H1 (cell line): ENCODE measurements around the gene STOML1. TPM values are rescaled to one million over a fixed set of nuclear protein-coding genes. Genes with fewer than 3 reads are reported as not detected.

Experiments used
- CTCF ChIA-PET: fragments of 300-600 bp; sonication (Branson Sonifier 250); formaldehyde crosslinking; loops from one replicate; lab custom pipeline; 2021; ENCODE audit not compliant: partially characterized antibody; lab: Charles Lee
- POLR2A ChIA-PET: fragments of 300-600 bp; sonication (Branson Sonifier 250); formaldehyde crosslinking; loops from one replicate; lab custom pipeline; 2021; ENCODE audit warnings: inconsistent platforms; ENCODE audit not compliant: partially characterized antibody; lab: Charles Lee
- DNase-seq, 2 experiments: peaks; one replicate each; pipeline versions ENCODE4 v3.0.0 to v3.0.0-alpha.2; 2010 to 2022; ENCODE audit warnings: low spot score in 2 of 2, low read depth in 1 of 2, mixed read lengths in 1 of 2
- FAIRE-seq: peaks from 2 replicates; lab custom pipeline; 2011; peaks lifted over from hg19 to GRCh38; lab: Jason Lieb, UNC
- H2AFZ ChIP-seq: 2 replicates; pipeline ENCODE4 v1.8.1; 2012; ENCODE audit warnings: low read length, inconsistent platforms
- H2AK5ac ChIP-seq: 2 replicates; pipeline ENCODE4 v1.6.1; 2013; ENCODE audit warnings: low read depth, low read length
- H2BK120ac ChIP-seq: replicated peaks from 2 replicates; pipeline ENCODE3; 2013; ENCODE audit warnings: low read depth, low read length, inconsistent platforms
- H2BK12ac ChIP-seq: 2 replicates; pipeline ENCODE4 v1.6.1; 2013; ENCODE audit warnings: low read depth, low read length
- H2BK15ac ChIP-seq: 2 replicates; pipeline ENCODE4 v1.6.1; 2013; ENCODE audit warnings: low read length
- H2BK20ac ChIP-seq: 2 replicates; pipeline ENCODE4 v1.6.1; 2013; ENCODE audit warnings: low read length
- H2BK5ac ChIP-seq: 2 replicates; pipeline ENCODE4 v1.6.1; 2013; ENCODE audit warnings: low read depth, low read length
- H3K14ac ChIP-seq: 2 replicates; pipeline ENCODE4 v1.6.1; 2013; ENCODE audit warnings: inconsistent platforms; ENCODE audit not compliant: insufficient read length
- H3K18ac ChIP-seq: 2 replicates; pipeline ENCODE4 v1.6.1; 2013; ENCODE audit warnings: low read length; ENCODE audit errors: extremely low read depth
- H3K23ac ChIP-seq: 2 replicates; pipeline ENCODE4 v1.6.1; 2013; ENCODE audit warnings: inconsistent platforms; ENCODE audit not compliant: insufficient read length
- H3K23me2 ChIP-seq: 2 replicates; pipeline ENCODE4 v1.6.1; 2013; ENCODE audit warnings: low read depth, low read length
- H3K27ac ChIP-seq: 2 replicates; pipeline ENCODE4 v1.6.1; 2011; ENCODE audit warnings: low read depth, low read length, inconsistent platforms
- H3K27me3 ChIP-seq, 4 experiments: replicated peaks in 1 of 4; 1 replicate in 1 of 4; 2 replicates in 3 of 4; pipeline versions ENCODE4 v1.6.1 to v1.8.1; 2011 to 2013; ENCODE audit warnings: low read length in 3 of 4, mild to moderate bottlenecking in 3 of 4, inconsistent platforms in 2 of 4, mixed read lengths in 2 of 4, moderate library complexity in 1 of 4; ENCODE audit not compliant: control insufficient read depth in 3 of 4, insufficient read depth in 3 of 4; ENCODE audit errors: extremely low read depth in 1 of 4
- H3K36me3 ChIP-seq, 4 experiments: 2 replicates each; pipeline versions ENCODE4 v1.6.1 to v1.8.1; 2011 to 2013; ENCODE audit warnings: mild to moderate bottlenecking in 4 of 4, low read length in 3 of 4, moderate library complexity in 2 of 4, control low read depth in 1 of 4, inconsistent platforms in 1 of 4; ENCODE audit not compliant: insufficient read depth in 4 of 4, control insufficient read depth in 2 of 4
- H3K4ac ChIP-seq: replicated peaks from 2 replicates; pipeline ENCODE3; 2013; ENCODE audit warnings: low read length, low read depth, mixed read lengths, inconsistent platforms; ENCODE audit not compliant: insufficient read length
- H3K4me1 ChIP-seq, 4 experiments: replicated peaks in 1 of 4; 1 replicate in 1 of 4; 2 replicates in 3 of 4; pipeline versions ENCODE4 v1.6.1 to v1.8.1; 2011 to 2013; ENCODE audit warnings: low read length in 3 of 4, inconsistent platforms in 2 of 4, mixed read lengths in 1 of 4; ENCODE audit not compliant: insufficient read depth in 4 of 4, control insufficient read depth in 3 of 4
- H3K4me2 ChIP-seq, 2 experiments: 2 replicates each; pipeline versions ENCODE4 v1.6.1 to v1.8.1; 2011 to 2013; ENCODE audit warnings: low read depth in 2 of 2, low read length in 2 of 2, control low read depth in 1 of 2, inconsistent platforms in 1 of 2, mild to moderate bottlenecking in 1 of 2; ENCODE audit not compliant: insufficient read depth in 1 of 2
- H3K4me3 ChIP-seq, 4 experiments: fragments of 200-600, 300-600 bp in 1 of 4; sonication (generic), shearing (Covaris generic), sonication (Bioruptor Twin) in 1 of 4; 2 replicates each; pipeline versions ENCODE4 v1.5.1 to v1.8.1; 2011 to 2016; ENCODE audit warnings: low read length in 4 of 4, low read depth in 3 of 4, control low read depth in 2 of 4, inconsistent platforms in 2 of 4, mild to moderate bottlenecking in 2 of 4, mixed read lengths in 1 of 4, moderate library complexity in 1 of 4; ENCODE audit not compliant: insufficient read depth in 2 of 4; ENCODE audit errors: extremely low read depth in 1 of 4
- H3K56ac ChIP-seq: replicated peaks from 2 replicates; pipeline ENCODE3; 2013; ENCODE audit warnings: low read depth, mild to moderate bottlenecking, mixed read lengths, low read length, inconsistent platforms; ENCODE audit not compliant: insufficient read length
- H3K79me1 ChIP-seq: 2 replicates; pipeline ENCODE4 v1.6.1; 2013; ENCODE audit warnings: low read depth, low read length, control low read depth
- H3K79me2 ChIP-seq, 2 experiments: 2 replicates each; pipeline versions ENCODE4 v1.6.1 to v1.8.1; 2012 to 2013; ENCODE audit warnings: low read length in 2 of 2, mild to moderate bottlenecking in 2 of 2, inconsistent platforms in 1 of 2; ENCODE audit not compliant: insufficient read depth in 2 of 2, control insufficient read depth in 1 of 2
- H3K9ac ChIP-seq, 4 experiments: replicated peaks in 1 of 4; 1 replicate in 1 of 4; 2 replicates in 3 of 4; pipeline versions ENCODE4 v1.6.1 to v1.8.1; 2011 to 2013; ENCODE audit warnings: low read depth in 3 of 4, low read length in 3 of 4, control low read depth in 2 of 4, mild to moderate bottlenecking in 2 of 4, moderate library complexity in 2 of 4, inconsistent platforms in 1 of 4; ENCODE audit errors: extremely low read depth in 1 of 4
- H3K9me3 ChIP-seq, 2 experiments: 2 replicates each; pipeline versions ENCODE4 v1.6.1 to v1.8.1; 2012 to 2013; ENCODE audit warnings: mild to moderate bottlenecking in 2 of 2, moderate library complexity in 2 of 2, control low read depth in 1 of 2, inconsistent platforms in 1 of 2, low read depth in 1 of 2, low read length in 1 of 2, mixed read lengths in 1 of 2; ENCODE audit not compliant: insufficient read depth in 2 of 2
- H4K20me1 ChIP-seq, 2 experiments: replicated peaks in 1 of 2; 2 replicates each; pipeline versions ENCODE3 to v1.8.1; 2011 to 2013; ENCODE audit warnings: inconsistent platforms in 2 of 2, low read length in 2 of 2, mild to moderate bottlenecking in 1 of 2; ENCODE audit not compliant: insufficient read depth in 2 of 2, control insufficient read depth in 1 of 2
- H4K5ac ChIP-seq: 2 replicates; pipeline ENCODE4 v1.6.1; 2013; ENCODE audit warnings: low read length, low read depth, mixed read lengths, inconsistent platforms; ENCODE audit not compliant: insufficient read length
- H4K8ac ChIP-seq: 2 replicates; pipeline ENCODE4 v1.8.0; 2013; ENCODE audit warnings: mild to moderate bottlenecking, moderate library complexity, low read length, inconsistent platforms; ENCODE audit not compliant: insufficient read depth; ENCODE audit errors: extremely low read depth
- H4K91ac ChIP-seq: replicated peaks from 2 replicates; pipeline ENCODE3; 2013; ENCODE audit warnings: low read length, mixed read lengths, inconsistent platforms; ENCODE audit not compliant: insufficient read length
- CREB1 ChIP-seq: IDR thresholded peaks from 2 replicates; pipeline ENCODE4 v1.6.1; 2012; ENCODE audit warnings: inconsistent platforms
- GTF2F1 ChIP-seq: IDR thresholded peaks from 2 replicates; pipeline ENCODE4 v1.6.1; 2012; ENCODE audit warnings: low read depth, low read length, improper control_type of control experiment, borderline replicate concordance
- JUND ChIP-seq: IDR thresholded peaks from 2 replicates; pipeline ENCODE4 v1.6.1; 2011; ENCODE audit warnings: mild to moderate bottlenecking, improper control_type of control experiment, low read length
- KDM4A ChIP-seq: IDR thresholded peaks from one replicate; pipeline ENCODE4 v1.7.1; 2012; ENCODE audit warnings: low read depth, mild to moderate bottlenecking, moderate library complexity, low read length, inconsistent platforms; ENCODE audit not compliant: severe bottlenecking
- POLR2A ChIP-seq, 2 experiments: IDR thresholded peaks; 1 replicate in 1 of 2; 2 replicates in 1 of 2; pipeline ENCODE4 v1.6.1; 2011; ENCODE audit warnings: low read depth in 2 of 2, low read length in 2 of 2, mild to moderate bottlenecking in 2 of 2; ENCODE audit errors: control extremely low read depth in 1 of 2
- SIN3A ChIP-seq, 2 experiments: IDR thresholded peaks in 1 of 2; conservative IDR thresholded peaks in 1 of 2; 2 replicates each; pipeline ENCODE4 v1.6.1; 2011 to 2012; ENCODE audit warnings: low read length in 2 of 2, improper control_type of control experiment in 1 of 2, low read depth in 1 of 2, mild to moderate bottlenecking in 1 of 2
- TAF1 ChIP-seq: IDR thresholded peaks from 2 replicates; pipeline ENCODE4 v1.6.1; 2011; ENCODE audit warnings: mild to moderate bottlenecking, low read depth, low read length
- YY1 ChIP-seq: IDR thresholded peaks from 2 replicates; pipeline ENCODE4 v1.6.1; 2011; ENCODE audit warnings: low read depth, mild to moderate bottlenecking, low read length
- WGBS, 2 experiments: shearing (Covaris generic) in 1 of 2; methylation state at CpG; one replicate each; pipeline versions ENCODE4 v1.1.6 to v1.1.7; 2013 to 2015; ENCODE audit warnings: low lambda C conversion rate in 2 of 2, mixed read lengths in 2 of 2, inconsistent platforms in 1 of 2, low coverage in 1 of 2, missing lambda C conversion rate in 1 of 2; ENCODE audit not compliant: insufficient replicate concordance in 2 of 2, insufficient coverage in 1 of 2, insufficient read length in 1 of 2; ENCODE audit errors: extremely low coverage in 1 of 2, missing lambda C conversion rate in 1 of 2; 5-methylcytosine and 5-hydroxymethylcytosine counted together
- polyA plus RNA-seq, 7 experiments: library from polyadenylated mRNA; depleted of rRNA in 3 of 7; stranded (reverse) in 5 of 7; unstranded in 2 of 7; fragments of >200 nt in 5 of 7; fragments of 200-250 nt in 2 of 7; gene quantifications; 1 replicate in 5 of 7; 2 replicates in 1 of 7; 4 replicates in 1 of 7; pipeline versions ENCODE4 v1.2.1 to v1.2.3, GENCODE V29; 2011 to 2013; ENCODE audit warnings: missing spikeins in 2 of 7, mixed read lengths in 2 of 7
- total RNA-seq: library from RNA; stranded (reverse); fragmentation: NEBNext Ultra II Directional; extraction: Animal tissue kit (Norgen Biotek cat#: 25700); gene quantifications from 2 replicates; pipeline ENCODE4 v1.2.1, GENCODE V29; 2021
- TF ChIP-seq, protein P1 (sequence below): IDR thresholded peaks from 2 replicates; pipeline ENCODE4 v1.6.1; 2012; ENCODE audit warnings: inconsistent platforms
- TF ChIP-seq, protein P2 (sequence below), 3 experiments: IDR thresholded peaks; 1 replicate in 2 of 3; 2 replicates in 1 of 3; pipeline versions ENCODE4 v1.5.1 to v1.6.1; 2011; ENCODE audit warnings: low read length in 3 of 3, mild to moderate bottlenecking in 3 of 3, inconsistent platforms in 2 of 3, low read depth in 1 of 3, moderate library complexity in 1 of 3; ENCODE audit not compliant: insufficient read depth in 1 of 3; ENCODE audit errors: control extremely low read depth in 1 of 3

Gene STOML1
- total and polyA plus RNA-seq, 2 of the 8 experiments (the other 6 are each of a cell fraction or from before 2014, with no cell fraction given), result 2.6 to 3.2 TPM

DNA sequence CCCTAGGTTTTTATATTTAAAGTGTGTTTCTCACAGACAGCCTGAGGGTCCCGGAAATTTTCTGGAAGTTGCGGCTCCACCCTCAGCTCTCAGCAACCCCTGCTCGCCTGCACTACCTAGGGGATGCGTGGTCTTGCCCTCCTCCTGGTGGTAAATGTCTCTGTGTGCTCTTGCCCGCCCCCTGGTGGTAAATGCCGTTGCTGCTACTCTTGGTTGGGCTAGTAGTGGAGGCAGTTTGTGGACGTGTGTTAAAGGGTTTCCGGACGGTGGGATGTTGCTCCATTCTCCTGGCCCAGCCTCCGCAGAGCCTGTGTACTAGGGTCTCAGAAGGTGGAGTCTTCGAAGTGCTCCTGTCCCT is 27.4 kb downstream of the STOML1 start:
- peak overlapping the region; percentile 75 for H4K91ac ChIP-seq
- no peaks in the 10 kb centered on the region for H3K23me2 ChIP-seq
- H4K8ac ChIP-seq, result peak overlapping the region; percentile 36
- H2AK5ac ChIP-seq, result no peak overlapping the region
- no peak overlapping the region for H3K4ac ChIP-seq
- peak overlapping the region; percentile 41 for H2BK120ac ChIP-seq
- peak overlapping the region in 2 of 4 experiments; percentile 12 to 31; a peak in 2 of 7 replicates for H3K9ac ChIP-seq
- peak overlapping the region; percentile 7 to 59; a peak in 3 of 4 replicates for H3K4me2 ChIP-seq
- H3K79me2 ChIP-seq, result no peaks in the 10 kb centered on the region
- peak overlapping the region; percentile 93 for H2BK20ac ChIP-seq
- no peaks in the 10 kb centered on the region for H3K79me1 ChIP-seq
- no peak overlapping the region for H3K23ac ChIP-seq
- peaks cover 0 to 13% (median 6%) of the 10 kb centered on the region in 4 experiments; a peak in 6 of 7 replicates for H3K4me1 ChIP-seq
- WGBS, 2 experiments, result 19% methylated on average over 11 of the region's 11 CpGs; no CpG with 5 or more reads in 1 of the 2 experiments
- peak overlapping the region; percentile 94; the same call in 1 of the 2 replicates for H2BK12ac ChIP-seq
- H3K14ac ChIP-seq, result no peak overlapping the region
- H3K27me3 ChIP-seq, result no peaks in the 10 kb centered on the region
- ChIA-PET POLR2A (interaction anchor here (0.6 to 1.6 kb wide), 4 partner anchors 14 to 76 kb away, joined by 3 to 5 read pairs (median 4); no protein-coding TSS in a partner anchor), CTCF (interaction anchor here (0.6 to 4.0 kb wide), 24 partner anchors 10 to 357 kb away, joined by 3 to 55 read pairs (median 6); no protein-coding TSS in a partner anchor)
- peak overlapping the region; percentile 96 for H2AFZ ChIP-seq
- FAIRE-seq, result peak; percentile 50
- H2BK5ac ChIP-seq, result peak overlapping the region; percentile 82; the same call in 1 of the 2 replicates
- H3K9me3 ChIP-seq, result no peaks in the 10 kb centered on the region
- H3K56ac ChIP-seq, result no peak overlapping the region
- H3K27ac ChIP-seq, result no peak overlapping the region
- H3K36me3 ChIP-seq, result no peaks in the 10 kb centered on the region
- peak overlapping the region; percentile 94 for H3K18ac ChIP-seq
- H4K5ac ChIP-seq, result no peak overlapping the region
- peak overlapping the region; percentile 95; the same call in 1 of the 2 replicates for H2BK15ac ChIP-seq
- peak overlapping the region in 2 of 4 experiments; percentile 12 to 17; a peak in 1 of 8 replicates for H3K4me3 ChIP-seq
- no peaks in the 10 kb centered on the region for H4K20me1 ChIP-seq
- DNase-seq, result peak; percentile 91 to 97
- TF ChIP-seq TAF1, result no peak
- peak in 1 of 2 experiments; percentile 63; a peak in 2 of 4 replicates for TF ChIP-seq SIN3A (conservative IDR thresholded peaks at IDR 0.05 in 1 of 2, IDR thresholded peaks at IDR 0.05 in 1 of 2; ENCODE audit: low read depth in 1 of 2, low read length in 2 of 2)
- TF ChIP-seq YY1, result no peak
- TF ChIP-seq, protein P1, sequence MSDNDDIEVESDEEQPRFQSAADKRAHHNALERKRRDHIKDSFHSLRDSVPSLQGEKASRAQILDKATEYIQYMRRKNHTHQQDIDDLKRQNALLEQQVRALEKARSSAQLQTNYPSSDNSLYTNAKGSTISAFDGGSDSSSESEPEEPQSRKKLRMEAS, result no peak; the same call in 1 of the 2 replicates
- TF ChIP-seq, protein P2, sequence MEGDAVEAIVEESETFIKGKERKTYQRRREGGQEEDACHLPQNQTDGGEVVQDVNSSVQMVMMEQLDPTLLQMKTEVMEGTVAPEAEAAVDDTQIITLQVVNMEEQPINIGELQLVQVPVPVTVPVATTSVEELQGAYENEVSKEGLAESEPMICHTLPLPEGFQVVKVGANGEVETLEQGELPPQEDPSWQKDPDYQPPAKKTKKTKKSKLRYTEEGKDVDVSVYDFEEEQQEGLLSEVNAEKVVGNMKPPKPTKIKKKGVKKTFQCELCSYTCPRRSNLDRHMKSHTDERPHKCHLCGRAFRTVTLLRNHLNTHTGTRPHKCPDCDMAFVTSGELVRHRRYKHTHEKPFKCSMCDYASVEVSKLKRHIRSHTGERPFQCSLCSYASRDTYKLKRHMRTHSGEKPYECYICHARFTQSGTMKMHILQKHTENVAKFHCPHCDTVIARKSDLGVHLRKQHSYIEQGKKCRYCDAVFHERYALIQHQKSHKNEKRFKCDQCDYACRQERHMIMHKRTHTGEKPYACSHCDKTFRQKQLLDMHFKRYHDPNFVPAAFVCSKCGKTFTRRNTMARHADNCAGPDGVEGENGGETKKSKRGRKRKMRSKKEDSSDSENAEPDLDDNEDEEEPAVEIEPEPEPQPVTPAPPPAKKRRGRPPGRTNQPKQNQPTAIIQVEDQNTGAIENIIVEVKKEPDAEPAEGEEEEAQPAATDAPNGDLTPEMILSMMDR (IDR thresholded peaks at IDR 0.05; ENCODE audit: control extremely low read depth in 1 of 3, insufficient read depth in 1 of 3, low read depth in 1 of 3, low read length in 3 of 3), result peak; percentile 99 to 100 (median 99)
- peak; percentile 68 for TF ChIP-seq CREB1
- no peak for TF ChIP-seq POLR2A (IDR thresholded peaks at IDR 0.05; ENCODE audit: control extremely low read depth in 1 of 2, low read depth in 2 of 2, low read length in 2 of 2)
- TF ChIP-seq KDM4A, result no peak
- no peak for TF ChIP-seq GTF2F1
- peak; percentile 39; the same call in 1 of the 2 replicates for TF ChIP-seq JUND
